Measurements from ENCODE around the gene ENOX1. TPM values are rescaled to one million over a fixed set of nuclear protein-coding genes. Genes with fewer than 3 reads are reported as not detected.
A peak's percentile ranks its signal among the peaks of the same experiment; 100 is the strongest.
"Not testable (repeated sequence)": the region's sequence is repeated elsewhere in the genome, so short reads cannot be mapped to it uniquely, and the experiment has no call there.

ENOX1 gene
- 2.0 to 6.1 TPM (median 2.3 TPM) in 3 replicates for total RNA-seq
- long read RNA-seq, partial matches to known transcripts: 0 of 2 reads
- long read RNA-seq, other reads (novel, unspliced or antisense): 2 of 2 reads

- Mint-ChIP-seq H3K36me3 (ENCODE audit: low read depth) (no peaks in the 10 kb centered on the region), H3K27me3 (ENCODE audit: low read depth) (no peaks in the 10 kb centered on the region), H3K9me3 (ENCODE audit: low read depth) (no peaks in the 10 kb centered on the region), H3K4me1 (ENCODE audit: low read depth) (peaks cover 19% of the 10 kb centered on the region), H3K4me3 (ENCODE audit: unreplicated experiment) (peak within 1 kb of the TSS; percentile 88), H3K27ac (ENCODE audit: unreplicated experiment) (peak within 1 kb of the TSS; percentile 51)
- peak; percentile 70 for TF ChIP-seq CTCF (IDR thresholded peaks at IDR 0.05)
- peak; percentile 86 for DNase-seq (ENCODE audit: low spot score)
These were observed at the start of gene ENOX1 for GRCh38 chr13:43786766-43787517. ENOX1 (minus strand) TSS chr13:43786972.

- no peaks in the 10 kb centered on the region for H3K27me3 Mint-ChIP-seq (ENCODE audit: low read depth)
- no peak overlapping the region for H3K27ac Mint-ChIP-seq (ENCODE audit: unreplicated experiment)
- H3K9me3 Mint-ChIP-seq (ENCODE audit: low read depth): peaks cover 7% of the 10 kb centered on the region
- peaks cover 16% of the 10 kb centered on the region for H3K4me1 Mint-ChIP-seq (ENCODE audit: low read depth)
- no peak for TF ChIP-seq CTCF (IDR thresholded peaks at IDR 0.05)
- DNase-seq (ENCODE audit: low spot score): no peak
- H3K36me3 Mint-ChIP-seq (ENCODE audit: low read depth): no peaks in the 10 kb centered on the region
- H3K4me3 Mint-ChIP-seq (ENCODE audit: unreplicated experiment): no peak overlapping the region
These were observed 48.9 kb upstream of the ENOX1 start for GRCh38 chr13:43835701-43836100.

GRCh38 chr13:43831088-43831487, 44.3 kb upstream of the ENOX1 start:
- Mint-ChIP-seq H3K36me3 (ENCODE audit: low read depth) (no peaks in the 10 kb centered on the region), H3K27me3 (ENCODE audit: low read depth) (no peaks in the 10 kb centered on the region)
- DNase-seq (ENCODE audit: low spot score): no peak

GRCh38 chr13:43830497-43830881, 43.7 kb upstream of the ENOX1 start:
- H3K36me3 Mint-ChIP-seq (ENCODE audit: low read depth): no peaks in the 10 kb centered on the region
- H3K9me3 Mint-ChIP-seq (ENCODE audit: low read depth): peaks cover 4% of the 10 kb centered on the region
- no peak for DNase-seq (ENCODE audit: low spot score)
- H3K4me1 Mint-ChIP-seq (ENCODE audit: low read depth): peaks cover 22% of the 10 kb centered on the region
- no peak overlapping the region for H3K4me3 Mint-ChIP-seq (ENCODE audit: unreplicated experiment)
- no peak for TF ChIP-seq CTCF (IDR thresholded peaks at IDR 0.05)
- H3K27me3 Mint-ChIP-seq (ENCODE audit: low read depth): no peaks in the 10 kb centered on the region
- H3K27ac Mint-ChIP-seq (ENCODE audit: unreplicated experiment): peak overlapping the region; percentile 67

More at GRCh38 chr13:43831088-43831487, 44.3 kb upstream of the ENOX1 start:
- Mint-ChIP-seq H3K9me3 (ENCODE audit: low read depth) (peaks cover 4% of the 10 kb centered on the region), H3K4me1 (ENCODE audit: low read depth) (peaks cover 22% of the 10 kb centered on the region), H3K27ac (ENCODE audit: unreplicated experiment) (no peak overlapping the region), H3K4me3 (ENCODE audit: unreplicated experiment) (no peak overlapping the region)
- no peak for TF ChIP-seq CTCF (IDR thresholded peaks at IDR 0.05)

GRCh38 chr13:43824656-43825055, 37.9 kb upstream of the ENOX1 start:
- H3K4me3 Mint-ChIP-seq (ENCODE audit: unreplicated experiment); H3K9me3 Mint-ChIP-seq (ENCODE audit: low read depth); H3K27me3 Mint-ChIP-seq (ENCODE audit: low read depth); H3K36me3 Mint-ChIP-seq (ENCODE audit: low read depth); H3K27ac Mint-ChIP-seq (ENCODE audit: unreplicated experiment); DNase-seq (ENCODE audit: low spot score); H3K4me1 Mint-ChIP-seq (ENCODE audit: low read depth): not testable (repeated sequence)

GRCh38 chr13:43822969-43823368, 36.2 kb upstream of the ENOX1 start:
- Mint-ChIP-seq H3K4me1 (ENCODE audit: low read depth) (no peaks in the 10 kb centered on the region), H3K27ac (ENCODE audit: unreplicated experiment) (no peak overlapping the region), H3K9me3 (ENCODE audit: low read depth) (peaks cover 8% of the 10 kb centered on the region), H3K36me3 (ENCODE audit: low read depth) (peaks cover 3% of the 10 kb centered on the region), H3K4me3 (ENCODE audit: unreplicated experiment) (no peak overlapping the region), H3K27me3 (ENCODE audit: low read depth) (no peaks in the 10 kb centered on the region)
- no peak for TF ChIP-seq CTCF (IDR thresholded peaks at IDR 0.05)
- DNase-seq (ENCODE audit: low spot score): no peak
